IMR-90 (cell line): Measurements from ENCODE around the gene MLLT3. TPM values are rescaled to one million over a fixed set of nuclear protein-coding genes. Genes with fewer than 3 reads are reported as not detected.

ENCODE experiments used
- ATAC-seq: fragments of 200-7000 bp; cut with Tn5 transposase; 2 replicates; pipeline ENCODE4 v1.9.1; 2020; ENCODE audit warnings: low read depth, mild to moderate bottlenecking, moderate library complexity
- BruUV-seq: library from RNA; stranded (reverse); fragments of 400-500 nt; replicated peaks from 2 replicates; lab custom pipeline; 2021; lab: Mats Ljungman, UMichigan
- CTCF ChIA-PET: fragments of 300-600 bp; formaldehyde crosslinking; extraction: SDS; loops from one replicate; lab custom pipeline; 2021; ENCODE audit warnings: antibody characterized with exemption; lab: Yijun Ruan, JAX
- POLR2A ChIA-PET: fragments of 300-600 bp; sonication (Branson Sonifier 250); formaldehyde crosslinking; loops from one replicate; lab custom pipeline; 2022; ENCODE audit warnings: antibody characterized with exemption; ENCODE audit not compliant: unreplicated experiment; lab: Charles Lee
- DNase-seq: peaks from one replicate; pipeline ENCODE4 v3.0.0; 2013
- H2AFZ ChIP-seq: replicated peaks from 2 replicates; pipeline ENCODE3; 2013; ENCODE audit warnings: low read length, mild to moderate bottlenecking; ENCODE audit not compliant: poor library complexity
- H2AK5ac ChIP-seq: 2 replicates; pipeline ENCODE4 v1.6.1; 2013; ENCODE audit warnings: low read depth, low read length, inconsistent platforms
- H2AK9ac ChIP-seq: replicated peaks from 2 replicates; pipeline ENCODE3; 2013; ENCODE audit warnings: mild to moderate bottlenecking, low read depth, low read length, moderate library complexity; ENCODE audit not compliant: poor library complexity
- H2BK120ac ChIP-seq: 2 replicates; pipeline ENCODE4 v1.6.1; 2013; ENCODE audit warnings: low read depth, low read length, inconsistent platforms
- H2BK15ac ChIP-seq: 3 replicates; pipeline ENCODE4 v1.6.1; 2013; ENCODE audit warnings: low read depth, low read length, inconsistent platforms
- H2BK20ac ChIP-seq: 2 replicates; pipeline ENCODE4 v1.6.1; 2013; ENCODE audit warnings: low read depth, mild to moderate bottlenecking, inconsistent platforms, low read length, moderate library complexity
- H2BK5ac ChIP-seq: 2 replicates; pipeline ENCODE4 v1.6.1; 2013; ENCODE audit warnings: mild to moderate bottlenecking, low read depth, low read length, inconsistent platforms; ENCODE audit not compliant: poor library complexity, severe bottlenecking
- H3K14ac ChIP-seq: replicated peaks from 2 replicates; pipeline ENCODE4 v1.6.1; 2013; ENCODE audit warnings: low read depth, low read length, inconsistent platforms
- H3K18ac ChIP-seq: 2 replicates; pipeline ENCODE4 v1.6.1; 2013; ENCODE audit warnings: low read depth, low read length, control low read depth
- H3K23ac ChIP-seq: 2 replicates; pipeline ENCODE4 v1.6.1; 2013; ENCODE audit warnings: low read depth, low read length, inconsistent platforms
- H3K27ac ChIP-seq: 2 replicates; pipeline ENCODE4 v1.5.1; 2013; ENCODE audit warnings: mild to moderate bottlenecking, control low read depth, low read length; ENCODE audit not compliant: insufficient read depth
- H3K27me3 ChIP-seq: 2 replicates; pipeline ENCODE4 v1.6.1; 2013; ENCODE audit warnings: low read length; ENCODE audit not compliant: control insufficient read depth, insufficient read depth
- H3K36me3 ChIP-seq: 2 replicates; pipeline ENCODE4 v1.6.1; 2013; ENCODE audit warnings: low read length, mixed read lengths; ENCODE audit not compliant: control insufficient read depth, insufficient read depth
- H3K4ac ChIP-seq: 2 replicates; pipeline ENCODE4 v1.6.1; 2013; ENCODE audit warnings: low read depth, low read length, inconsistent platforms
- H3K4me1 ChIP-seq: 2 replicates; pipeline ENCODE4 v1.6.1; 2013; ENCODE audit warnings: low read length, mixed read lengths; ENCODE audit not compliant: control insufficient read depth, insufficient read depth
- H3K4me2 ChIP-seq: 2 replicates; pipeline ENCODE4 v1.6.1; 2013; ENCODE audit warnings: low read depth, mild to moderate bottlenecking, control low read depth, low read length, moderate library complexity
- H3K4me3 ChIP-seq: 2 replicates; pipeline ENCODE4 v1.5.1; 2013; ENCODE audit warnings: low read depth, mild to moderate bottlenecking, control low read depth, low read length, moderate library complexity; ENCODE audit not compliant: insufficient read depth
- H3K56ac ChIP-seq: 2 replicates; pipeline ENCODE4 v1.6.1; 2013; ENCODE audit warnings: low read length, inconsistent platforms; ENCODE audit not compliant: insufficient read depth; ENCODE audit errors: extremely low read depth
- H3K79me1 ChIP-seq, 2 experiments: 2 replicates each; pipeline ENCODE4 v1.6.1; 2013; ENCODE audit warnings: low read length in 2 of 2, inconsistent platforms in 1 of 2, low read depth in 1 of 2
- H3K9ac ChIP-seq: 2 replicates; pipeline ENCODE4 v1.6.1; 2013; ENCODE audit warnings: low read depth, low read length, control low read depth
- H3K9me1 ChIP-seq: 2 replicates; pipeline ENCODE4 v1.6.1; 2013; ENCODE audit warnings: low read length, inconsistent platforms; ENCODE audit not compliant: insufficient read depth
- H3K9me3 ChIP-seq: 2 replicates; pipeline ENCODE4 v1.6.1; 2013; ENCODE audit warnings: low read length; ENCODE audit not compliant: control insufficient read depth, insufficient read depth
- H4K20me1 ChIP-seq: 2 replicates; pipeline ENCODE4 v1.6.1; 2013; ENCODE audit warnings: low read length, inconsistent platforms; ENCODE audit not compliant: insufficient read depth
- H4K5ac ChIP-seq: 2 replicates; pipeline ENCODE4 v1.6.1; 2013; ENCODE audit warnings: mild to moderate bottlenecking, low read depth, low read length, control low read depth
- H4K8ac ChIP-seq, 2 experiments: 2 replicates each; pipeline ENCODE4 v1.6.1; 2013; ENCODE audit warnings: low read depth in 2 of 2, low read length in 2 of 2, control low read depth in 1 of 2, inconsistent platforms in 1 of 2
- H4K91ac ChIP-seq: 2 replicates; pipeline ENCODE4 v1.6.1; 2013; ENCODE audit warnings: low read depth, low read length, inconsistent platforms; ENCODE audit not compliant: insufficient read depth
- BHLHE40 ChIP-seq: fragments of 150-350 bp; IDR thresholded peaks from 2 replicates; pipeline ENCODE4 v1.6.1; 2016; ENCODE audit warnings: mild to moderate bottlenecking, low read depth, low read length
- CEBPB ChIP-seq: IDR thresholded peaks from 2 replicates; pipeline ENCODE4 v1.6.1; 2012; ENCODE audit warnings: low read depth, low read length, improper control_type of control experiment
- CHD1 ChIP-seq: IDR thresholded peaks from 2 replicates; pipeline ENCODE4 v1.6.1; 2012; ENCODE audit warnings: low read depth, low read length, improper control_type of control experiment
- CTCF ChIP-seq: conservative IDR thresholded peaks from 2 replicates; pipeline ENCODE4 v1.5.1; 2012; ENCODE audit warnings: mild to moderate bottlenecking, low read depth, low read length, improper control_type of control experiment
- FOS ChIP-seq: fragments of 150-350 bp; IDR thresholded peaks from 2 replicates; pipeline ENCODE4 v1.6.1; 2016; ENCODE audit warnings: low read depth, low read length
- MAFK ChIP-seq: IDR thresholded peaks from 2 replicates; pipeline ENCODE4 v1.6.1; 2012; ENCODE audit warnings: low read depth, low read length, improper control_type of control experiment
- MAZ ChIP-seq: IDR thresholded peaks from 2 replicates; pipeline ENCODE4 v1.6.1; 2012; ENCODE audit warnings: low read depth, mild to moderate bottlenecking, low read length, improper control_type of control experiment, moderate library complexity, borderline replicate concordance
- MXI1 ChIP-seq: IDR thresholded peaks from 2 replicates; pipeline ENCODE4 v1.6.1; 2012; ENCODE audit warnings: low read depth, mild to moderate bottlenecking, low read length, moderate library complexity, borderline replicate concordance
- NFE2L2 ChIP-seq: fragments of 150-350 bp; IDR thresholded peaks from 2 replicates; pipeline ENCODE4 v1.6.1; 2016; ENCODE audit warnings: low read depth, mild to moderate bottlenecking, low read length
- POLR2A ChIP-seq: IDR thresholded peaks from 2 replicates; pipeline ENCODE4 v1.6.1; 2012; ENCODE audit warnings: mild to moderate bottlenecking, low read depth, low read length
- RAD21 ChIP-seq: IDR thresholded peaks from 2 replicates; pipeline ENCODE4 v1.6.1; 2012; ENCODE audit warnings: low read length, improper control_type of control experiment
- RCOR1 ChIP-seq: IDR thresholded peaks from 2 replicates; pipeline ENCODE4 v1.6.1; 2012; ENCODE audit warnings: mild to moderate bottlenecking, low read length, improper control_type of control experiment; ENCODE audit not compliant: insufficient replicate concordance
- RFX5 ChIP-seq: IDR thresholded peaks from 2 replicates; pipeline ENCODE4 v1.8.0; 2012; ENCODE audit warnings: low read depth, mild to moderate bottlenecking, low read length, moderate library complexity
- SMC3 ChIP-seq: fragments of 150-350 bp; IDR thresholded peaks from 2 replicates; pipeline ENCODE4 v1.6.1; 2016; ENCODE audit warnings: low read depth, mild to moderate bottlenecking, antibody characterized with exemption, low read length, moderate library complexity
- WGBS, 2 experiments: methylation state at CpG; one replicate each; pipeline versions ENCODE4 v1.1.5 to v1.1.7; 2013; ENCODE audit warnings: missing lambda C conversion rate in 2 of 2; ENCODE audit not compliant: insufficient read length in 1 of 2; ENCODE audit errors: extremely low coverage in 2 of 2; 5-methylcytosine and 5-hydroxymethylcytosine counted together
- dilution Hi-C: fragments of 300-500 bp; cut with HindIII; formaldehyde crosslinking; loops from one replicate; pipeline ENCODE4 v1.14.3; 2018; ENCODE audit warnings: low sequenced_read_pairs; ENCODE audit not compliant: unreplicated experiment
- in situ Hi-C: fragments of 300-500 bp; cut with MboI; formaldehyde crosslinking; loops from 3 replicates; pipeline ENCODE4 v1.14.3; 2019; ENCODE audit warnings: low sequenced_read_pairs, inconsistent platforms, mixed read lengths
- intact Hi-C: fragments of 100-400 bp; cut with micrococcal nuclease; formaldehyde crosslinking; loops from 2 replicates; pipeline ENCODE4 v1.10.0; 2022
- polyA plus RNA-seq, 3 experiments: library from polyadenylated mRNA; depleted of rRNA; stranded (reverse); fragments of >200 nt; gene quantifications; 2 replicates each; pipeline ENCODE4 v1.2.3, GENCODE V29; 2012; ENCODE audit warnings: low replicate concordance in 1 of 3
- total RNA-seq: library from RNA; depleted of rRNA; stranded (reverse); fragments of >200 nt; gene quantifications from 2 replicates; pipeline ENCODE4 v1.2.3, GENCODE V29; 2012
- TF ChIP-seq, protein P1 (sequence below): fragments of 150-350 bp; IDR thresholded peaks from 2 replicates; pipeline ENCODE4 v1.6.1; 2016; ENCODE audit warnings: low read depth, mild to moderate bottlenecking, low read length, moderate library complexity, borderline replicate concordance
- TF ChIP-seq, protein P2 (sequence below): fragments of 150-350 bp; IDR thresholded peaks from 2 replicates; pipeline ENCODE4 v1.6.1; 2017; ENCODE audit warnings: mild to moderate bottlenecking, antibody characterized with exemption, low read length, low read depth

MLLT3 gene
- total and polyA plus RNA-seq, 2 of the 4 experiments (the other 2 are of a cell fraction): 10.4 to 21.1 TPM

DNA sequence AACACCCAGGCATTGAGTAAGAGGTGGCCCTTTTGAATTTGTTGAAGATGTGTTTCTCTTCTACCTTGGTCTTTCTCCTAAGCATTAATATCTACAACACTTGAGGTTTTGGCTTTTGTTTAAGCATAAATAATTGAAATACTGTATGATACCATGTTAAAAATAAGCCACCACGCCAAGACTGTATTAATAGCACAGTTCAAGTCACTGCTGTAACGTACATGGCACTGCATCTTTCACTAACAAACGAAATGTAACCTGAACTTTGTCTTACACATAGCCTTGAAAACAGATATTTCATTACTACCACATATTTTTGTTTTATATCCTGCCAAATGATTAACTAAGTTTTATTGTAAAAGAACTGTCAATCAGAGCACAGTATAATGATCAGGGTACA is 112.8 kb downstream of the MLLT3 start:
- ChIA-PET POLR2A (no interaction called here), CTCF (no interaction called here)
- Histone ChIP-seq H2BK5ac (no peak overlapping the region), H2BK120ac (no peak overlapping the region), H3K56ac (no peak overlapping the region), H2AK5ac (no peak overlapping the region), H3K4me2 (no peak overlapping the region), H3K27me3 (no peaks in the 10 kb centered on the region), H2AK9ac (no peak overlapping the region), H3K9me1 (peaks cover 2% of the 10 kb centered on the region; the same call in 1 of the 2 replicates), H3K4me1 (peaks cover 4% of the 10 kb centered on the region), H4K20me1 (0 out of 2 replicates have a peak, but pooled peaks cover 5% of the 10 kb centered on the region), H3K18ac (no peak overlapping the region), H3K9ac (no peak overlapping the region), H3K4ac (no peak overlapping the region), H3K79me1 (peaks cover 11 to 25% of the 10 kb centered on the region in 2 experiments; a peak in 3 of 4 replicates), H4K5ac (no peak overlapping the region), H2BK20ac (no peak overlapping the region), H3K4me3 (no peak overlapping the region), H3K36me3 (no peaks in the 10 kb centered on the region), H3K23ac (no peak overlapping the region), H3K14ac (no peak overlapping the region), H2BK15ac (no peak overlapping the region), H3K9me3 (no peaks in the 10 kb centered on the region), H2AFZ (no peak overlapping the region), H4K8ac (no peak overlapping the region), H4K91ac (no peak overlapping the region), H3K27ac (no peak overlapping the region)
- intact Hi-C loops: no loop called here
- no TSS peak for BruUV-seq
- no peak for DNase-seq
- TF ChIP-seq FOS (no peak), SMC3 (no peak), MXI1 (no peak), RFX5 (no peak), RCOR1 (no peak), RAD21 (no peak), POLR2A (no peak), MAZ (no peak), CTCF (no peak), CHD1 (no peak), CEBPB (no peak), NFE2L2 (no peak), MAFK (no peak), BHLHE40 (no peak)
- TF ChIP-seq, protein P1, sequence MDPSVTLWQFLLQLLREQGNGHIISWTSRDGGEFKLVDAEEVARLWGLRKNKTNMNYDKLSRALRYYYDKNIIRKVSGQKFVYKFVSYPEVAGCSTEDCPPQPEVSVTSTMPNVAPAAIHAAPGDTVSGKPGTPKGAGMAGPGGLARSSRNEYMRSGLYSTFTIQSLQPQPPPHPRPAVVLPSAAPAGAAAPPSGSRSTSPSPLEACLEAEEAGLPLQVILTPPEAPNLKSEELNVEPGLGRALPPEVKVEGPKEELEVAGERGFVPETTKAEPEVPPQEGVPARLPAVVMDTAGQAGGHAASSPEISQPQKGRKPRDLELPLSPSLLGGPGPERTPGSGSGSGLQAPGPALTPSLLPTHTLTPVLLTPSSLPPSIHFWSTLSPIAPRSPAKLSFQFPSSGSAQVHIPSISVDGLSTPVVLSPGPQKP: no peak
- TF ChIP-seq, protein P2, sequence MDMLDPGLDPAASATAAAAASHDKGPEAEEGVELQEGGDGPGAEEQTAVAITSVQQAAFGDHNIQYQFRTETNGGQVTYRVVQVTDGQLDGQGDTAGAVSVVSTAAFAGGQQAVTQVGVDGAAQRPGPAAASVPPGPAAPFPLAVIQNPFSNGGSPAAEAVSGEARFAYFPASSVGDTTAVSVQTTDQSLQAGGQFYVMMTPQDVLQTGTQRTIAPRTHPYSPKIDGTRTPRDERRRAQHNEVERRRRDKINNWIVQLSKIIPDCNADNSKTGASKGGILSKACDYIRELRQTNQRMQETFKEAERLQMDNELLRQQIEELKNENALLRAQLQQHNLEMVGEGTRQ: no peak
- in situ Hi-C loops: no loop called here
- ATAC-seq: no peak
- no CpG with 5 or more reads among the region's 3 CpGs for WGBS, 2 experiments
- dilution Hi-C loops: no loop called here
